GM21360 (cell line): ENCODE data around the gene TMEM169.

ENCODE experiments used
- ATAC-seq: cut with Tn5 transposase; IDR thresholded peaks from one replicate; pipeline ENCODE4 v1.9.1; 2021; ENCODE audit warnings: mild to moderate bottlenecking, moderate library complexity; ENCODE audit not compliant: unreplicated experiment

The TMEM169 gene, protein sequence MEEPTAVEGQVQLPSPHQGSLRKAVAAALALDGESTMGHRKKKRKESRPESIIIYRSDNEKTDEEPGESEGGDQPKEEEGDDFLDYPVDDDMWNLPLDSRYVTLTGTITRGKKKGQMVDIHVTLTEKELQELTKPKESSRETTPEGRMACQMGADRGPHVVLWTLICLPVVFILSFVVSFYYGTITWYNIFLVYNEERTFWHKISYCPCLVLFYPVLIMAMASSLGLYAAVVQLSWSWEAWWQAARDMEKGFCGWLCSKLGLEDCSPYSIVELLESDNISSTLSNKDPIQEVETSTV

DNA sequence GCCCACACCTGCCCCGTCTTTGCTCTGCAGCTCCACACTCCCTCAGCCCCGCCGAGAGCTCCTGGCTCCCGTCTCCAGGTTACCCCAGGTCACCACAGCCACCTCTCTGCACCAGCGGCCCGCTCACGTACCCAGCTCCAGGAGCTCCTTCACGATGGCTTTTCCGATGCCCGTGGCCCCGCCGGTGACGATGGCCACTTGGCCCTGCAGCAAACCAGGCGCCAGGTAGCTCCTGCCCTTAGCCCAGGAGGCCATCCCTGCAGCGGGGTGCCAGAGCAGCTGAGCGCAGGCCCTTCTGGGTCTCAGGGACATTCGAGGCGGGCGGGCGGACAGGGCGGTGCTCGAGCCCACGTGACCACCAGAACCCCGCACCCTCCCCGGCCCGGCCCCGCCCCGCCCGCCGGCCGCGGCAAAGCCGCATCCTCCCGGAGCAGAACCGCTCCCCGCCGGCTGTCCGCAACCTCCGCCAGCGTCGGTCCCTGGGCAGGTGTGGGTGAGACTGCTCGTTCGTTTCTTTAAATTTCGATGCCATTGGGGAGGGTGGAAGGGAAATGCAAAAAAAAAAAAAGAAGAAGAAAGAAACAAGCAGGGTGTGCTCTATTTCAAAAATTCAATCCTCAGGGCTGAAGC is at the start of gene TMEM169, which contains the start of gene PECR:
Gene TMEM169 (plus strand): TSS at position 433 of the 630 bp plus-strand sequence. CDS start 14,045 bp downstream, outside the sequence.
Gene PECR (minus strand): TSS at position 323 of the 630 bp plus-strand sequence. CDS start 68 bp downstream, at position 255.
- ATAC-seq, result peak; percentile 93

DNA sequence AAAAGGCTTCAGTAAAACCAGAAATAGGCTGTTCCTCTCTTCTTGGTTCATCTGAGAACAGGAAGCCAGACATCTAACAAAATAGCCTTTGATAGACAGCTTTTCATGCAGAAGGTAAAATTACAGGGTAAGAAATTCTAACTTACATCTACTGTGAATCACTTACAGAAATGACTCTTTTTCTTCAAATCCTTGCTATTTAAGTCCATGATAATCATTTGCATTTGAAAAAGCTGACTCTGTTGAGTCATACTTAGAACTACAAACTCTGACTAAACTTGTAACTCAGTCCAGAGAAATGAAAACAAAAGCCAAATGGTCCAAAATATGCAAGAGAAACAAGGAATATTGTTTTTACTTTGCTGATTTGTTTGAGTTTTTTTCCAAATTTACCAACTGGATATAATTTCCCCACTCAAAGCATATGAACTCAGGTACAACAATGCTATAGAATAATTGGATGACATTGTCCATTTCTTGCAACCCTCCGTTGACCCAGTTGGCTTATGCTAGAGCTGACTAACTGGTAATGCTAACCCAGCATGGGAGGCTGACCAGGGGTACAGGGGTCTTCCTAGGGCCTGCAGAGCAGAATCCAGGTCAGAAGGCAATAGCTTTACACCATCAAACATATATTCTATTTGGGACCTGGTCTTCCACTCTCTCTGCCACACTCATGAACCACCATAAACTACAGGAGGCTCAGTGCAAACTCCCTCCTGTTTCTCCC is 49.6 kb upstream of the TMEM169 start:
- ATAC-seq, result peak; percentile 85

DNA sequence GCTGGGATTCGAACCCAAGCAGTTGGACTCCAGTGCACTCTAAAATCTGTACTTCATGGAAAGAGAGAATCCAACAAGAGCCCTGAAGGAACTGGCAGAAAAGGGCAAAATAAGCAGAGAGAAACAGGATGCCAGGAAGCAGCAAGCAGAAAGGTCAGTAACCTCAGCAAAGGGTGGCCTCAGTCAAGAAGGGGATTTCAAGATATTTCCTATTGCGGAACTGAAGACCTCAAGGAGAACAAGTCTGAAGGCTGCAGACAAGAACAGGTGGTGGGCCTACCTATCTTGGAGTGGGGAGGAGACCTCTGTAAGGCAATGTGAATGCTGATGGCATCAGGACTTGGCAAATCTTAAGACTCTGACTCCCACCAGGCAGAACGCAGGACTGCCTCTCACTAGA is 48.3 kb upstream of the TMEM169 start:
- no peak for ATAC-seq

DNA sequence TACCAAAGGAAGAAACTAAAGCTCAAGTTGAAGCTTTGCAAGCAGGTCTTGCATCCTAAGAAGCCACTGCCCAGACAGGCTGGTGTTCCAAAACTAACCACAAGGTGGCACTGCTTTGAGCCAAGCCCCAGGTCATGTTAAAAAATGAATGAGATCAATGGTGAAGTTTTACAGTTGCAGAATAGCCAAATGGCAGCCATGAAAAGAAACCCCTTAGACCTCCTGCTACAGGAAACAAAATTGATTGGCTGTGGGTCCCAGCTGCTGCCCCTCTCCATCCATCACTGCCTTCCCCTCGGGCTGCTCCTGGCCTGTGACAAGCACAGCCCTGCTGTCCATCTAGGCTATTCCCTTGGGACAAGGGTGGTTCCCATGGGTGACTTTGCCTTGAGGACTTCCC is 47.7 kb upstream of the TMEM169 start:
- ATAC-seq, result peak; percentile 37

DNA sequence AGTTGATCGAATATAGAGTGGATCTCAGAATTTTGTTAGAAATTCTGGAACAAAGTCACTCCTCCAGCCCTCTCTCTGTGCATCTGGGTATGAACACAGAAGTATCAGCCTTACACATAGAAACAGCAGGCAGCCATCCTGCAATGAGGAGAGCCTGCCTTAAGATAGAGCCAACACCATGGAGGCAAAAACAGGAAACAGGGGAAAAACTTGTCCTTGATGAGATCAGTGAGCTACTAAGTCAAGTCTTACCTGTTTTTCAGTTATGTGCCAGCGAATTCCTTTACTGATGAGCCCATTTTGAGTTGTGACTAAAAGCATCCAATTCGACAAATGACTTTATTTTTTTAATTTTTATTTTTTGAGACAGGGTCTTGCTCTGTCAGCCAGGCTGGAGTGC is 41.8 kb upstream of the TMEM169 start:
- ATAC-seq, result no peak

DNA sequence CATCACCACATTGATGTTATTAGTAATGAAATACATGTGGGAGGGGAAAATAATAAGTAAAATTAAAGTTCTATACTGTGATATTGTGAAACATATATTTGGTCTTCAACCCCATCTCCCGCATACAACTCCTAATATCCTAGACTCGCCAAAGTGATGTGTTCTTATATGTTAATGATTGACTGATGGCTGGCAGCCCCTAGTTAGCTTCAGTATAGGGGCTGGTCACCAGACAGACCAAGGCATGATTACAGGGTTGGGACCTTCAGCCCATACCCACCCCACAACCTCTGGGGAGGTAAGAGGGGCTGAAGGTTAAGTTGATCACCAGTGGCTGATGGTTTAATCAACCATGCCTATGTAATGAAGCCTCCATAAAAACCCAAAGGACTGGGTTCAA is 40.3 kb upstream of the TMEM169 start:
- ATAC-seq, result no peak

DNA sequence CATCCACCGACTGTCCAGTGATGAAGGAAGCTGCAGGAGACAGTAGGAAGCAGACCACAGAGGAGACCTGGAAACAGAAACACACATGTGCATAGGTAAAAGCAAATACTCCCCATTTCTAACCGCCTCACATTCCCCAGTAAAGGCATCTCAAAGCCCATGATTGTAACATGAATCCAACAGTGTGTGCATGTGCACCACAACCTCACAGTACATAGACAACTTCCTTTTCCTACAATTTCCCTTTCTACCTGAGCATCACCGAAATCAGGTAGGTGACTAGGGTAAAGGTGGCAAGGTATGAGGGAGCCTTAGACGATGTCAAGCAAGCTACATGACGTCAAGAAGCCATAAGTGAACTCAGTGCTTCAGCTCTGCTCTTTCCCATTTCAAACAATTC is 37.8 kb upstream of the TMEM169 start:
- ATAC-seq, result no peak

DNA sequence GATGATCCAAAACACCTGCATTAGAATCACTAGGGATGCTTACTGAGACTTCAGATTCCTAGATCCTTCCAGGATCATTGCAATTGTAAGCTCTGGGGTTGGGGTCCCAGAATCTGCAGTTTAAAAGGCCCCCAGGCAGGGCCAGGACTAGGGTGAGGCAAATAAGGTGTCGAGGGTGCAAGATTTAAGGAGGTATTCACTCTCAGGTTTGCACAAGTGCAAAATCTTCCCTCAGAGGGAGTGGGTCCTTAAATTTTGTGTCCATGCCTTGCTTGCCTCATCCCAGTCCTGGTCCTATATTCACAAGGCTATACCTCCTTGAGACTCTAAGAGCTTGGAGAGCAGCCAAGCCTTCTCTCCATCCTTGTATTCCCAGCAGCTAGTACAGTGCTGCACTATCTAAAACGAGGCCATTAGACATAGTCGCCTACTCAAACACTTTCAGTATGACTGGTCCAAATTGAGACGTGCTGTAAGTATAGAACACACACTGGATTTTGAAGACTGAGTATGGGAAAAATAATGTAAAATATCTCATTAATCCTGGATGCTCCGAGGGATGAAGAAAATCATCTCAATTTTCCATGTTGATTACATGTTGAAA is 36.7 kb upstream of the TMEM169 start:
- ATAC-seq, result peak; percentile 98

DNA sequence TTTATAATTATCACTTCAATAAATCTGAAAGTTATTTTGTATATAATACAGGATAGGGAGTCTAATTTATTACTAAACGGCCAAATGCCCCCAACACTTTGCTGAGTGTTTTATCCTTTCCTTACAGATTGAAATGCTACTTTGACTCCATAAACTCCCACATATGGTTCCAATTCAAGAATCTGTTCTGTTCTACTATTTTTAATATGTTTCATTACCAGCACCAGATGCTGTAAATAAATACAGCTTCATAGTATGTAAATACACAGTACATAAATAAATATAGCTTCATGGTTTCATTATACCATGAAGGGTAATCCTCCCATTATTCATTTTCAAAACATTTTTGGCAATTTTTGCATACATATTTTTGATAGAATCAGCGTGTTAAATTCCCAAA is 34.3 kb upstream of the TMEM169 start:
- ATAC-seq, result no peak

DNA sequence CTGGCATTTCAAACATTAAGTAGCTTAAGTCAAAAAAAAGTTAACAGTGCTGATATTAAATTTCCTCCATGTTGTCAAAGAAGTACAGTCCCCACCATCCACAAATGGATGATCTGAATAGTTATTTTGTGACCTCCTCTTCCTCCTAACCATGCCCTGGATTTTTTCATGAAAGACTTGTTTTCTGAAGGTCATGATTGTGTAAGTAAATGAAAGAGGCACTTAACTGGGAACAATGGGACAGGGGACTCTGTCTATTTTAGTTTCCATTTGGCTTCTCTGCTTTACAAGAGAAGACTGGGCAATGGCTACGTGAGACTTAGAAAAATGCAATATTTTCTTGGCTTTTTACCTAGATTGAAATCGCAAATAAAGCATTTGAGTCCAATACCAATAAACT is 32.3 kb upstream of the TMEM169 start:
- no peak for ATAC-seq

DNA sequence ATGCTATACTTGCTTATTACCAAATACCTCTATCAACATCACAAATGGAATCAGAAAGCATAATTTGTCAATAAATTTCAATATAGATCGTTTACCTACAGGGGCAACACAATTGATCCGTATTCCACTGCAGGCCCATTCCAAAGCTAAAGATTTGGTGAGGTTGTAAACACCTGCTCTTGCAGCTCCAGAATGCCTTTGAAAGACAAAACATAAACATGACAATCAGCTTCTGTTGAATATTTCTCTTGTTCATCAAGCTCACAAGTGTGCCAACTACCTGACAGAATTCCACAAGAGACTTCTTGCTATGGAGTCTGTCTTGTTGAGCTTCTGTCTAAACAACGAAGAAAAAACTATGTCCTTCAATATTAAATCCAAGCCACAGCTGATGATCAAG is 30.4 kb upstream of the TMEM169 start:
- no peak for ATAC-seq

DNA sequence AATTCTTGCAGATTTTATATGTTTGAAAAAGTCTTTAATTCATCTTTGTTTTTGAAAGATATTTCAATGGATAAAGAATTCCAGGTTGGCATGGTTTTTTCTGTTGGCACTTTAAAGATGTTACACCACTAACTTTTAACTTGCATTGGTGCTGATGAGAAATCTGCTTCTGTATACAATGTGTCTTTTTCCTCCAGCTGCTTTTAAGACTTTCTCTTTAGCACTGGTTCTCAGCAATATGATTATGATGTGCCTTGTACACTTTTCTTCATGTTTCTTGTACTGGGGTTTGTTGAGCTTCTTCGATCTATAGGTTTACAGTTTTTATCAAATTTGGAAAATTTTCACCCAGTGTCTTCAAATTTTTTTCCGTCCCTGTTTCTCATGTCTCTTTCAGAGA is 29.3 kb upstream of the TMEM169 start:
- ATAC-seq, result no peak

DNA sequence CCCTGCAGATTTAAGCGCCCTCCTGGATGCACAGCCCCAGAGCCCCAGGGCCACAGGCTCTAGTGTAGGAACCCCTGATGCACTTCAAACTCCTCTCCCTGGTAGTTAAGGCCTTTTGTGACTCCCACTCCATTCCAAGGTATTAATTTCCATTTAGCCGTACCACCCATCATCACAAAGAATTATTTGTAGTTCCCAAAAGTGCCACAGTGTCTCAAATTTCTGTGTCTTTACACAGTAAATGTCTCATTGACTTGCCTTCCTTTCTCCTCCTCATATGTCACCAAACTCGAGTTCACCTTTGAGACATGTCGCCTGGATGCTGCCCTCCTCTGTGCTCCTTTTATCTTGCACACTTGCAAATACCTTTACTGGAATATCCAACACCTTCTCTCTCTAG is 26.0 kb upstream of the TMEM169 start:
- ATAC-seq, result no peak

DNA sequence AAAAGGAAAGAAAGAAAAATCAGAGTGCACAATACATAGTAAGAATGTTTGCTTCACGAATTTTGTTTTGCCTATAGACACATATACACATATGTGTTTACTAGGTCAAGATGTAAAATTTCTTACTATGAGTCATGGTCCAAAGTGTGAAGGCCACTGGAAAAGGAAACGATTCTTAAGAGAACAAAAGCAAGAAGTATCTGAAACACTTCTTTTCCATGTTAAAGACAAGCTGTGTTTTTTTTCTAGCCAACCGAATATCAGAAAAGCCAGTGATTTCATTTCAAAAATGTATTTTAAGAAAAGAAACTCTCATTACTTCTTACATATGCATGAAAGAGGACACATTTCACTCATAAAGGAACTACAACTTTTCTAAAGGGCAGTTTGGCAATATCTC is 25.0 kb upstream of the TMEM169 start:
- ATAC-seq, result peak; percentile 47

DNA sequence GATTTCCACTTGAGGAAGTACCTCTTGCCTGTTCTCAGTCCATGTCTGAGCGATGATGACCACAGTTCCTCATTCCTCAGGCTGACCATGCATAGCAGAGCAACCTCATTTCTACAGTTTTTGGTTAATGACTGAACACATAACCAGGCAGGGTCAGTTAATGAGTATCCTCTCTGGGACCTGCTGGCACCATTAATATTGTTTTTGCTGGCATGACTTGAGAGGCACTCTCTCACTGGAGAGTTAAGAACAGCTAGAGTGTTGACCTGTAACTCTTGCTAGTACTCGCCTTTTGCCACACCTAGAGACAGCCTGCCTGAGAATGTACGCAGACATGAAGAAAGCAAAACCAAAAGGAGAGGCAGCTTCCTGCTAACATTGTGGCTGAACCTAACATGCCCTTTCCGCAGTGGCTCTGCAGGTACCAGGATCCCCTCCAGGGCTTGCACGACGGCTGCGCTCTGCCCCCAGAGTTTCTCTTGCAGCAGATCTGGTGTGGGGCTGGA is 24.0 kb upstream of the TMEM169 start:
- ATAC-seq, result peak; percentile 69

DNA sequence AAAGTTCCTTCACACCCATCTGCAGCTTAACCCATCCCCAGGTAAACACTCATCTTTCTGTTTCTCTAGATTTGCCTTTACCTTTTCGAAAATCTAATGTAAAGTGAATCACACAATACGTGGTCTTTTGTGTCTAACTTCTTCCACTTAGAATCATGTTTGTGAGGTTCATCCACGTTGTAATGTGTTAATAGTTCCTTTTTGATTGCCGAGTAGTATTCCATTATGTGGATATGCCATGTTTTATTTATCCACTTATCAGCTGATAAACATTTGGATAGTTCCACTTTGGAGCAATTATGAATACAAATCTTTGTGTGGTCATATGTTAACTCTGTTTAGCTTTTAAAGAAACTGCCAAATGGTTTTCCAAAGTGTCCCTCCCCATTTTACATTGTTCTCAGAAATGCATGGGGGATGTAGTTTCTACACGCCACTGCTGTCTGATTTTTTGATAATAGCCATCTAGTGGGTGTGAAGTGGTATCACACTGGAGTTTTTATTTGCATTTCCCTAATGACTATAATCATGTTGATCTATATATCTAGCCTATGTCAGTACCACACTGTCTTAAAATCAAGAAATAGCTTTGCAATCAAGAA is 22.4 kb upstream of the TMEM169 start:
- no peak for ATAC-seq

DNA sequence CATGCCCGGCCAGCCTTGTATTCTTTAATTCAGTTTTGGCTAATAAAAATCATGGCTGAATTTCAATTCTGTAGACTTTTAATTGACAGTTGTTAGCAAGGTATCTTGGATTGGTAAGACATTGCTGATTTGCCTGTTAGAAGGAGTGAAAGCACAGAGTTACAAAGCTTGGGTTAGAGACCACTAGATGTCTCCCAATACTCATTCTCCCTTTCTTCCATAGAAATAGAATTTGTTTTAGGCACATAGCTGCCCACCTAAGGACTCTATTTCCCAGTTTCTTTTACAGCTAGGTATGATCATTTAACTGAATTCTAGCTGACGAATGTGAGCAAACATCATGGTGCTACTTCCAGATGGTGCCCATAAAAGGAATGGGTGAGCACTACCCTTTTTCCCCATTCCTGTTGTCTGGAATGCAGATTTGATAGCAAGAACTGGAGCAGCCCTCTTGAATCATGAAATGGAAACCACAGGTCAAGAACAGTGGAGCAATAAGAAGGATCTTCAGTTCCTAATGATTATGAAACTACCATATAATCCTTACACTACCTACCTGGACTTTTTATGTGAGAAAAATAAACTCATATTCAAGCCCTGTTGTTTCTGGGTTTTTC is 17.6 kb upstream of the TMEM169 start:
- no peak for ATAC-seq

DNA sequence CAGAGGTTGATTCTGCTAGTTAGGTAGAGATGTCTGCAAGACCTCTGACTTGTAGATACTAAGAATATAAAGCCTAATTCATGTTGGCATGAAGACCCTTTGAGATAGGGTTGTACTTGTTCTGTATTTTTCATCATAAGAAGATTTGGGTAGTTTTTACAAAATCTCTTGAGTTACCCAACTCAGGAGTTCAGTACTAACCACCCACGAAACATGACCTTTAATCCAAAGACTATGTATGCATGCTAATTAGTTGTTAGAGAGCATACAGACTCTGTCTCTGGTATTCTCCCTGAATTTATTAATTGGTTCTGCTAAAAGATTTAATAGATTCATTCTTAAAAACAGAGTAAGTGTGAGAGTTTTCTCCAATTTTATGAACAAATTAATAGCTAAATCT is 17.1 kb upstream of the TMEM169 start:
- no peak for ATAC-seq

DNA sequence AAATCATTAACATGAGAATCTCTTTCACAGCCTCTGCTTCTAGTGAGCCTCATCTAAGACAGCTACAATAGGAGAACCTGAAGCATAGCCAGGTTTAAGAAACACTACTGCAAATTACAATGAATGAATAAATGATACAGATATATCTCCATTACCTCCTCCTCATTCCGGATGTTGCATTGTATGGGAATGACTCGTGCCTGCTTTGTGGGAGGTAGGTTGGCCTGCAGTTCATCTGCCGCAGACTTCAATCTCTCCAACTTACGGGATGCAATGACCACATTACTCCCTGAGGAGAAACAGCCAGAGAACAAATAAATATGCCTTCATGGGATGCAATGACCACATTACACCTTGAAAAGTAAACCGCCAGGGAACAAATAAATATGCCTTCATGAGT is 15.5 kb upstream of the TMEM169 start:
- ATAC-seq, result no peak

DNA sequence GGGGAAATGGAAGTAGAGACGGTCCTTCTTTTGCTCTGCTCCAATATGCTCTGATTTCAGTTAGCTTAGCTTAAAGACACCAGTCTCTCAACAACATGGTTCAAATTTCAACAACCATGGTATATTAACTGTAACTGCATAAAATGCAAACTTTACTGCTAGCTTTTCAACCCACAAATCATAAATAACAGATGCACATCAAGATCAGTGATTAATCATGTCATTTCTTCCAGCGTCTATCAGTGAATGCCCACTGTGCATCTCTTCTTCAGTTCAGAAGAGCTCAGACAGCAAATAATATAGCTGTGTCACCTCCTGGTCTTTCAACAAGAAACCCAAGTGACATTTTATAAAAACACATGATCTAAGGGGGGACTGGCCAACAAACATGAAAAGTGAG is 12.7 kb upstream of the TMEM169 start:
- no peak for ATAC-seq

DNA sequence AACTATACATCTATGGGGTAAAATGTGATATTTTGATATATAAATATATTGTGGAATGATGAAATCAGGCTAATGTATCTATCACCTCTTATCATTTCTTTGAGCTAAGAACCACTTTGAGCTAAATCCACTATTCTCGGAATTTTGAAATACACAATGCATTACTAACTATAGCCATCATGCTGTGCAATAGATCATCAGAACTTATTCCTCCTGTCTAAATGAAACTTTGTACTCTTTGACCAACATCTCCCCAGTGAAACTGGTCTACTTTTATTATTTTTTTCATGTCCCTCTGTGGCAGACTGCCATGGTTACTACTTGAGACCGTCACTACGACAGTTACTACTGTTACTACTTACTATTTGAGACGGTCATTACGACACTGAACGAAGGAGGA is 11.5 kb upstream of the TMEM169 start:
- ATAC-seq, result no peak
